ENCODE data around the gene POMC.
"Not testable (repeated sequence)": the region's sequence is repeated elsewhere in the genome, so short reads cannot be mapped to it uniquely, and the experiment has no call there.

Gene POMC

DNA sequence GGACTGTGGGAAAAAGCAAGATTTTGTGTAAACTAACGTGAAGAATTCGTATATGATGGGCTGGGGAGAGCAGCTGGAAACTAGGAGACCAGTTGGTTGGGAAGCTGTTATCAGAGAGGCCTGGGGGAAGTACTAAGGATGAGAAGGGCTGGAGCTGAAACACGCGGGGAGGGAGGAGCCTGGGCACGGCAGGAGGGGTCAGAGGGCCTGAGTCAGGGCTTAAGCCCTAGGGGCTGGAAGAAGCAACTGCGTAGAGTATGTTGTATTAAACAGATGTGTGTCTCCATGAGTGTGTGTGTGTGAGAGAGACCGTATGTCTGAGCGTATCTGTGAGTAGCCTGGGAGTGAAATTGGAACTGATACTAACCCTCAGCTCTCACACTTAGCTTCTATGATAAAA is 8.4 kb downstream of the POMC start:
- WGBS (ENCODE audit: insufficient coverage), result 91% methylated on average over 5 of the region's 8 CpGs
- H3K36me3 ChIP-seq (ENCODE audit: control insufficient read depth in 4 of 4, insufficient read depth in 4 of 4, low read length in 3 of 4), result peaks cover 0 to 1% (median 0%) of the 10 kb centered on the region in 4 experiments
- ChIA-PET CTCF (no interaction called here), POLR2A (no interaction called here)
- H3K9me3 ChIP-seq (ENCODE audit: control extremely low read depth in 1 of 5, control insufficient read depth in 4 of 5, insufficient read depth in 2 of 5, low read depth in 1 of 5, low read length in 4 of 5), result no peaks in the 10 kb centered on the region
- H3K27me3 ChIP-seq (replicated peaks in 2 of 5; ENCODE audit: control insufficient read depth in 4 of 5, insufficient read depth in 5 of 5, low read length in 4 of 5), result peaks cover 0 to 10% (median 0%) of the 10 kb centered on the region in 5 experiments
- no peak overlapping the region for H3K27ac ChIP-seq (ENCODE audit: insufficient read depth in 1 of 2, low read depth in 1 of 2, low read length in 2 of 2, poor library complexity in 1 of 2, severe bottlenecking in 2 of 2)
- peaks cover 0 to 14% (median 5%) of the 10 kb centered on the region in 4 experiments for H3K4me1 ChIP-seq (ENCODE audit: control extremely low read depth in 1 of 4, control insufficient read depth in 4 of 4, insufficient read depth in 4 of 4, low read length in 3 of 4)
- H3K4me3 ChIP-seq (ENCODE audit: control insufficient read depth in 1 of 7, extremely low read depth in 1 of 7, insufficient read depth in 4 of 7, low read depth in 2 of 7, low read length in 6 of 7), result peak overlapping the region in 1 of 7 experiments; percentile 50
- DNase-seq, result peak in 2 of 3 donors; percentile 32 to 39

DNA sequence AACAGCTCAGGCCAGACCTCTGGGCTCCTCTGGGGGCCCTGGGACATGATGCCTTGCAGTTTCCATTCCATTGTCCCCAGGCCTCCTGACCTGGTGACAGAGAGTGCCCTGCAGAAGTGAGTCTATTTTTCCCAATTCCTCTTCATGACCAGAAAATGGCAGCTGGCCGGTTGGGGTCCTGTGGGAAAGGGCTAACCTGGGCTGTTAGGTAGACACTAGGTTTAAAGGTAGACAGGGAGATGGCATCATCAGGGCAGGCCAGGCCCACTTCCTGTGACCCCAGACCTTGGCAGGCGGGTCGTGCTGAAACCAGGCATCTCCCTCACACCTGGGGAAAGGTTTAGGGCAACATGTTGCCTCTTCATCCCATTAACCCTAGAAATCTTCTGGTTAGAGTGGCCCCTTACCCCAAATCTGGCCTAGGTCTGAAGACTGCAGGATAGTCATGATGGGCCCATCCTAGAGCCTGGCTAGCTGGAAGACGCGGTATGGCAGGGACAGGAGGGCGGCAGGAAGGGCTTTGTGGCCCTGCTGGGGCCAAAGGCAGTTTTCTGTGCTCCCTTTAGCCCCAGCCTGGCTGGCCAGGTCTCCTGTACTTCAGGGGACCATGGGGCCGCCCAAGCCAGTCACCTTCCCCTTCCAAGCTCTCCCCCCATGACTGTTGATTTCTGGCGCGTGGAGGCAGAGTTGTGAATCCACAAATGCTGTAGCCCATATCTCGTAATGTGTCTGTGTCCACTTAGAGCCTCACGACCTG is 10.1 kb downstream of the POMC start:
- 99% methylated on average over 11 of the region's 11 CpGs for WGBS (ENCODE audit: insufficient coverage)
- H3K4me1 ChIP-seq (ENCODE audit: control extremely low read depth in 1 of 4, control insufficient read depth in 4 of 4, insufficient read depth in 4 of 4, low read length in 3 of 4), result peaks cover 0 to 14% (median 5%) of the 10 kb centered on the region in 4 experiments
- H3K27me3 ChIP-seq (replicated peaks in 2 of 5; ENCODE audit: control insufficient read depth in 4 of 5, insufficient read depth in 5 of 5, low read length in 4 of 5), result peaks cover 0 to 4% (median 0%) of the 10 kb centered on the region in 5 experiments
- no peak overlapping the region for H3K4me3 ChIP-seq (ENCODE audit: control insufficient read depth in 1 of 7, extremely low read depth in 1 of 7, insufficient read depth in 4 of 7, low read depth in 2 of 7, low read length in 6 of 7)
- DNase-seq, result no peak
- ChIA-PET CTCF (no interaction called here), POLR2A (no interaction called here)
- no peak overlapping the region for H3K27ac ChIP-seq (ENCODE audit: insufficient read depth in 1 of 2, low read depth in 1 of 2, low read length in 2 of 2, poor library complexity in 1 of 2, severe bottlenecking in 2 of 2)
- no peaks in the 10 kb centered on the region for H3K9me3 ChIP-seq (ENCODE audit: control extremely low read depth in 1 of 5, control insufficient read depth in 4 of 5, insufficient read depth in 2 of 5, low read depth in 1 of 5, low read length in 4 of 5)
- peaks cover 0 to 3% (median 0%) of the 10 kb centered on the region in 4 experiments for H3K36me3 ChIP-seq (ENCODE audit: control insufficient read depth in 4 of 4, insufficient read depth in 4 of 4, low read length in 3 of 4)

- ChIA-PET POLR2A (interaction anchor here (0.6 kb wide), 1 partner anchor 138 kb away, joined by 3 read pairs; no protein-coding TSS in a partner anchor), CTCF (interaction anchor here (3.1 kb wide), 1 partner anchor 11 kb away, joined by 16 read pairs; the partner anchor contains the start of gene POMC)
- Histone ChIP-seq H3K36me3 (ENCODE audit: control insufficient read depth in 4 of 4, insufficient read depth in 4 of 4, low read length in 3 of 4) (peaks cover 0 to 3% (median 0%) of the 10 kb centered on the region in 4 experiments), H3K4me3 (ENCODE audit: control insufficient read depth in 1 of 7, extremely low read depth in 1 of 7, insufficient read depth in 4 of 7, low read depth in 2 of 7, low read length in 6 of 7) (no peak overlapping the region), H3K4me1 (ENCODE audit: control extremely low read depth in 1 of 4, control insufficient read depth in 4 of 4, insufficient read depth in 4 of 4, low read length in 3 of 4) (peaks cover 0 to under 1% (median 0%) of the 10 kb centered on the region in 4 experiments), H3K9me3 (ENCODE audit: control extremely low read depth in 1 of 5, control insufficient read depth in 4 of 5, insufficient read depth in 2 of 5, low read depth in 1 of 5, low read length in 4 of 5) (no peaks in the 10 kb centered on the region), H3K27me3 (replicated peaks in 2 of 5; ENCODE audit: control insufficient read depth in 4 of 5, insufficient read depth in 5 of 5, low read length in 4 of 5) (peaks cover 0 to 4% (median 0%) of the 10 kb centered on the region in 5 experiments), H3K27ac (ENCODE audit: insufficient read depth in 1 of 2, low read depth in 1 of 2, low read length in 2 of 2, poor library complexity in 1 of 2, severe bottlenecking in 2 of 2) (no peak overlapping the region)
- DNase-seq, result no peak
- 90% methylated on average over 9 of the region's 10 CpGs for WGBS (ENCODE audit: insufficient coverage)
Measured at GRCh38 chr2:25155401-25155800, 13.0 kb downstream of the POMC start.

DNA sequence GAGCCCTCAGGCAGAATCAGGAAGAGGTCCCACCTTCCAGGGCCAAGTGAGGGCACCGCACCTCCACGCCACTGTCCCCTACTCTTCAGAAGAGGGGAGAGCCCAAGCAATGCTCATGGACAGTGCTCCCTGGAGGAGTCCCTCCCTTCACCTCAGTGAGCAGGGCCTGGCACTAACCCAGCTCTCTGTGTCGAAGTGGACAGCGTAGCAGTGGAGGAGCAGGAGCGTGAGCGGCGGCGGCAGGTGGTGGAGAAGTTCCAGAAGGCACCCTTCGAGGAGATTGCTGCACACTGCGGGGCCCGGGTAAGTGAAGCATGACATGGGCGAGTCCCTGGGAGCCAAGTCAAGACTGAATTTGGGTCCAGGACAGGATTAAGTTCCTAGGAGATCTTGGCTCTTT is 16.7 kb downstream of the POMC start:
- H3K4me3 ChIP-seq (ENCODE audit: control insufficient read depth in 1 of 7, extremely low read depth in 1 of 7, insufficient read depth in 4 of 7, low read depth in 2 of 7, low read length in 6 of 7), result no peak overlapping the region
- H3K36me3 ChIP-seq (ENCODE audit: control insufficient read depth in 4 of 4, insufficient read depth in 4 of 4, low read length in 3 of 4), result peaks cover 0 to 2% (median 0%) of the 10 kb centered on the region in 4 experiments
- WGBS (ENCODE audit: insufficient coverage), result 93% methylated on average over 11 of the region's 12 CpGs
- no peaks in the 10 kb centered on the region for H3K27me3 ChIP-seq (replicated peaks in 2 of 5; ENCODE audit: control insufficient read depth in 4 of 5, insufficient read depth in 5 of 5, low read length in 4 of 5)
- ChIA-PET POLR2A (no interaction called here), CTCF (interaction anchor here (1.0 to 1.9 kb wide), 2 partner anchors 12 to 77 kb away, joined by 4 to 5 read pairs; no protein-coding TSS in a partner anchor)
- no peak for DNase-seq
- H3K9me3 ChIP-seq (ENCODE audit: control extremely low read depth in 1 of 5, control insufficient read depth in 4 of 5, insufficient read depth in 2 of 5, low read depth in 1 of 5, low read length in 4 of 5), result no peaks in the 10 kb centered on the region
- no peak overlapping the region for H3K27ac ChIP-seq (ENCODE audit: insufficient read depth in 1 of 2, low read depth in 1 of 2, low read length in 2 of 2, poor library complexity in 1 of 2, severe bottlenecking in 2 of 2)
- no peaks in the 10 kb centered on the region for H3K4me1 ChIP-seq (ENCODE audit: control extremely low read depth in 1 of 4, control insufficient read depth in 4 of 4, insufficient read depth in 4 of 4, low read length in 3 of 4)

DNA sequence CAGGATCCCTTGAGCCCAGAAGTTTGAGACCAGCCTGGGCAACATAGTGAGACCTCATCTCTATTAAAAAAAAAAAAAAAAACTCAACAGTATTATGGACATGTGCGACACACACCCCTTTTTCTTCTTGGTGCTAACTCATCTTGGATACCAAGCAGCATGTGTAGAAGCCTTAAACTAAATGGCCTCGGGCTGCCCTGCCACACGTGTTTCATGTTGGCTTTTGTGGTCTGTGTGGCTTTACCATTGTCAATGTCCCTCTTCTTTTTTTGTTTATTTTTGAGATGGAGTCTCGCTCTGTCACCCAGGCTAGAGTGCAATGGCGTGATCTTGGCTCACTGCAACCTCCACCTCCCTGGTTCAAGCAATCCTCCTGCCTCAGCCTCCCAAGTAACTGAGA is 17.4 kb downstream of the POMC start:
- H3K9me3 ChIP-seq (ENCODE audit: control extremely low read depth in 1 of 5, control insufficient read depth in 4 of 5, insufficient read depth in 2 of 5, low read depth in 1 of 5, low read length in 4 of 5); H3K27ac ChIP-seq (ENCODE audit: insufficient read depth in 1 of 2, low read depth in 1 of 2, low read length in 2 of 2, poor library complexity in 1 of 2, severe bottlenecking in 2 of 2); H3K4me1 ChIP-seq (ENCODE audit: control extremely low read depth in 1 of 4, control insufficient read depth in 4 of 4, insufficient read depth in 4 of 4, low read length in 3 of 4); DNase-seq; H3K27me3 ChIP-seq (replicated peaks in 2 of 5; ENCODE audit: control insufficient read depth in 4 of 5, insufficient read depth in 5 of 5, low read length in 4 of 5); H3K4me3 ChIP-seq (ENCODE audit: control insufficient read depth in 1 of 7, extremely low read depth in 1 of 7, insufficient read depth in 4 of 7, low read depth in 2 of 7, low read length in 6 of 7); CTCF ChIA-PET; POLR2A ChIA-PET; H3K36me3 ChIP-seq (ENCODE audit: control insufficient read depth in 4 of 4, insufficient read depth in 4 of 4, low read length in 3 of 4): not testable (repeated sequence)
- no CpG with 5 or more reads among the region's 5 CpGs for WGBS (ENCODE audit: insufficient coverage)

DNA sequence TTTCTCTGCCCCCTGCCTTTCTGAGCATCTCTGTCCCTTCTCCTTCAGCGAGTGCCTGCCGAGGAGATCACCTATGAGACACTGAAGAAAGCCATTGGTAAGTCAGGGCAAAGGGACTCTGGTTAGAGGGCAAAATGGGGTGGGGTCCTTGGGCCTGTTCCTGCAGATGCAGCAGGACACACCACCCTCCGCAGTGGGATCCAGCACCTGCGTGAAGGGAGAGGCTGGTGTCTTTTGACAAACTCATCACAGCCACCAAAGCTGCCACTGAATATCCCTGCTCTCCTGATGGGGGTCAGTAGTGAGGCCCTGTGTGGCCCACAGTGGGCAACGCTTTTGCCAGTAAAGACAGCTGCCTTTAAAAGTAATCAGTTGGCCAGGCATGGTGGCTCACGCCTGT is 18.7 kb downstream of the POMC start:
- peaks cover 0 to 2% (median 0%) of the 10 kb centered on the region in 4 experiments for H3K36me3 ChIP-seq (ENCODE audit: control insufficient read depth in 4 of 4, insufficient read depth in 4 of 4, low read length in 3 of 4)
- 96% methylated on average over 4 of the region's 6 CpGs for WGBS (ENCODE audit: insufficient coverage)

DNA sequence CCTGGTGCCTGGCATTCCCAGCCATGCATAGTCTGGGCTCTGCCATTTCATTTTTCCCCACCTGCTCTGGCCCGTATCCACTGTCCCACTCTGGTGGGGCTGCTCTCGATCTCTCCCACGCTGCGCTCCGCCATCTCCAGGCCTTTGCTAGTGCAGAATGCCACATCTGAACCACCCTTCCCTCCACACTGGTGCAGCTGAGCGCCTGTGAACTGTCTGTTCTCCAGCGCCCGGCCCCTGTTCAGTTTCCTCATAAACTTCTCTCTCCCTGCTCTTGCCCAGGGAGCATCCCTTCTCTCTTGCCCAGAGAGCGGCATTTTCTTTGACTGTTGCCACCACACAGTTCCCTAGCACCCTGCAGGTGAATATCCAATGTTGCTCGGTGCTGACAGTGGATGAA is 21.5 kb downstream of the POMC start:
- Histone ChIP-seq H3K27ac (ENCODE audit: insufficient read depth in 1 of 2, low read depth in 1 of 2, low read length in 2 of 2, poor library complexity in 1 of 2, severe bottlenecking in 2 of 2) (no peak overlapping the region), H3K36me3 (ENCODE audit: control insufficient read depth in 4 of 4, insufficient read depth in 4 of 4, low read length in 3 of 4) (no peaks in the 10 kb centered on the region), H3K4me3 (ENCODE audit: control insufficient read depth in 1 of 7, extremely low read depth in 1 of 7, insufficient read depth in 4 of 7, low read depth in 2 of 7, low read length in 6 of 7) (no peak overlapping the region), H3K4me1 (ENCODE audit: control extremely low read depth in 1 of 4, control insufficient read depth in 4 of 4, insufficient read depth in 4 of 4, low read length in 3 of 4) (no peaks in the 10 kb centered on the region), H3K9me3 (ENCODE audit: control extremely low read depth in 1 of 5, control insufficient read depth in 4 of 5, insufficient read depth in 2 of 5, low read depth in 1 of 5, low read length in 4 of 5) (no peaks in the 10 kb centered on the region), H3K27me3 (replicated peaks in 2 of 5; ENCODE audit: control insufficient read depth in 4 of 5, insufficient read depth in 5 of 5, low read length in 4 of 5) (no peaks in the 10 kb centered on the region)
- DNase-seq, result no peak
- 99% methylated on average over 9 of the region's 10 CpGs for WGBS (ENCODE audit: insufficient coverage)
- CTCF ChIA-PET, result interaction anchor here (0.6 kb wide), 1 partner anchor 49 kb away, joined by 3 read pairs; no protein-coding TSS in a partner anchor
- POLR2A ChIA-PET, result interaction anchor here (0.6 kb wide), 1 partner anchor 111 kb away, joined by 3 read pairs; no protein-coding TSS in a partner anchor

More for the DNA sequence above, 18.7 kb downstream of the POMC start:
- no peak overlapping the region for H3K4me3 ChIP-seq (ENCODE audit: control insufficient read depth in 1 of 7, extremely low read depth in 1 of 7, insufficient read depth in 4 of 7, low read depth in 2 of 7, low read length in 6 of 7)
- no peaks in the 10 kb centered on the region for H3K27me3 ChIP-seq (replicated peaks in 2 of 5; ENCODE audit: control insufficient read depth in 4 of 5, insufficient read depth in 5 of 5, low read length in 4 of 5)
- CTCF ChIA-PET, result interaction anchor here (0.7 to 1.5 kb wide), 2 partner anchors 16 to 19 kb away, joined by 3 read pairs; no protein-coding TSS in a partner anchor
- no peaks in the 10 kb centered on the region for H3K9me3 ChIP-seq (ENCODE audit: control extremely low read depth in 1 of 5, control insufficient read depth in 4 of 5, insufficient read depth in 2 of 5, low read depth in 1 of 5, low read length in 4 of 5)
- H3K27ac ChIP-seq (ENCODE audit: insufficient read depth in 1 of 2, low read depth in 1 of 2, low read length in 2 of 2, poor library complexity in 1 of 2, severe bottlenecking in 2 of 2), result no peak overlapping the region
- no peaks in the 10 kb centered on the region for H3K4me1 ChIP-seq (ENCODE audit: control extremely low read depth in 1 of 4, control insufficient read depth in 4 of 4, insufficient read depth in 4 of 4, low read length in 3 of 4)
- POLR2A ChIA-PET, result no interaction called here
- no peak for DNase-seq
